Brain microvascular endothelial cell (primary cell): Measurements from ENCODE around the gene EFR3B.
A peak's percentile ranks its signal among the peaks of the same experiment; 100 is the strongest.

Source experiments
- DNase-seq: peaks from one replicate; pipeline ENCODE4 v3.0.0-alpha.2; 2020
- H3K27ac ChIP-seq: fragments of 250-450 bp; sonication (Bioruptor Pico); 2 replicates; pipeline ENCODE4 v1.5.1; 2020; ENCODE audit warnings: mild to moderate bottlenecking, moderate library complexity
- H3K27me3 ChIP-seq: fragments of 250-450 bp; sonication (Bioruptor Pico); replicated peaks from 2 replicates; pipeline ENCODE4 v1.5.1; 2020; ENCODE audit warnings: mild to moderate bottlenecking
- H3K36me3 ChIP-seq: fragments of 250-450 bp; sonication (Bioruptor Pico); replicated peaks from 2 replicates; pipeline ENCODE4 v1.5.1; 2020; ENCODE audit warnings: mild to moderate bottlenecking
- H3K4me3 ChIP-seq: 2 replicates; pipeline ENCODE4 v1.5.1; 2011; ENCODE audit warnings: low read depth, mild to moderate bottlenecking, control low read depth, low read length, moderate library complexity
- in situ Hi-C: cut with HindIII; loops from 2 replicates; pipeline ENCODE4 v1.10.0; 2017; ENCODE audit warnings: low sequenced_read_pairs, low pct_ligation_motif_present
- TF ChIP-seq, protein P1 (sequence below): IDR thresholded peaks from 2 replicates; pipeline ENCODE4 v1.5.1; 2011; ENCODE audit warnings: low read depth, mild to moderate bottlenecking, moderate library complexity, low read length, control low read depth, inconsistent platforms; ENCODE audit errors: missing control alignments

EFR3B gene

DNA sequence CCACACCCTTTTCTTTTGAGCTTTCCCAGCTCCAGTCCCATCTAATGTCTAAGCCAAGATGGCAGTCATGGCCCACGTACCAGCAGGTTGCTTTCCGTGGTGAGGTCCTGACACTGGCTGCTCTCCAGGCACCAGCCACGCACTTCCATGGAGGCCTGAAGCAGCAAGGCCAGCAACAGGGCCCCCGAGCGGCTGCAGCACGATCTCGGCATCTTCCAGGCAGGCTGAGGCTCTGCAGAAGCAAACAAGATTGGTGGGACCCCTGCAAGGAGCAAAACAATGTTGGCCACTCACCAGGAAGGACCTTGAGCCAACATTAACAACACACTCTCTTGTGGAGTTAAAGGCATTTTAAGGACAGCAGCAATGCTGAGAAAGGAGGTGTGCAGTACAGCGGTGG lies 122.7 kb downstream of the EFR3B start:
- Histone ChIP-seq H3K27ac (no peak overlapping the region), H3K36me3 (no peaks in the 10 kb centered on the region), H3K4me3 (no peak overlapping the region), H3K27me3 (peaks cover 49% of the 10 kb centered on the region)
- TF ChIP-seq, protein P1, sequence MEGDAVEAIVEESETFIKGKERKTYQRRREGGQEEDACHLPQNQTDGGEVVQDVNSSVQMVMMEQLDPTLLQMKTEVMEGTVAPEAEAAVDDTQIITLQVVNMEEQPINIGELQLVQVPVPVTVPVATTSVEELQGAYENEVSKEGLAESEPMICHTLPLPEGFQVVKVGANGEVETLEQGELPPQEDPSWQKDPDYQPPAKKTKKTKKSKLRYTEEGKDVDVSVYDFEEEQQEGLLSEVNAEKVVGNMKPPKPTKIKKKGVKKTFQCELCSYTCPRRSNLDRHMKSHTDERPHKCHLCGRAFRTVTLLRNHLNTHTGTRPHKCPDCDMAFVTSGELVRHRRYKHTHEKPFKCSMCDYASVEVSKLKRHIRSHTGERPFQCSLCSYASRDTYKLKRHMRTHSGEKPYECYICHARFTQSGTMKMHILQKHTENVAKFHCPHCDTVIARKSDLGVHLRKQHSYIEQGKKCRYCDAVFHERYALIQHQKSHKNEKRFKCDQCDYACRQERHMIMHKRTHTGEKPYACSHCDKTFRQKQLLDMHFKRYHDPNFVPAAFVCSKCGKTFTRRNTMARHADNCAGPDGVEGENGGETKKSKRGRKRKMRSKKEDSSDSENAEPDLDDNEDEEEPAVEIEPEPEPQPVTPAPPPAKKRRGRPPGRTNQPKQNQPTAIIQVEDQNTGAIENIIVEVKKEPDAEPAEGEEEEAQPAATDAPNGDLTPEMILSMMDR = no peak
- DNase-seq = no peak
- in situ Hi-C loops = no loop called here

DNA sequence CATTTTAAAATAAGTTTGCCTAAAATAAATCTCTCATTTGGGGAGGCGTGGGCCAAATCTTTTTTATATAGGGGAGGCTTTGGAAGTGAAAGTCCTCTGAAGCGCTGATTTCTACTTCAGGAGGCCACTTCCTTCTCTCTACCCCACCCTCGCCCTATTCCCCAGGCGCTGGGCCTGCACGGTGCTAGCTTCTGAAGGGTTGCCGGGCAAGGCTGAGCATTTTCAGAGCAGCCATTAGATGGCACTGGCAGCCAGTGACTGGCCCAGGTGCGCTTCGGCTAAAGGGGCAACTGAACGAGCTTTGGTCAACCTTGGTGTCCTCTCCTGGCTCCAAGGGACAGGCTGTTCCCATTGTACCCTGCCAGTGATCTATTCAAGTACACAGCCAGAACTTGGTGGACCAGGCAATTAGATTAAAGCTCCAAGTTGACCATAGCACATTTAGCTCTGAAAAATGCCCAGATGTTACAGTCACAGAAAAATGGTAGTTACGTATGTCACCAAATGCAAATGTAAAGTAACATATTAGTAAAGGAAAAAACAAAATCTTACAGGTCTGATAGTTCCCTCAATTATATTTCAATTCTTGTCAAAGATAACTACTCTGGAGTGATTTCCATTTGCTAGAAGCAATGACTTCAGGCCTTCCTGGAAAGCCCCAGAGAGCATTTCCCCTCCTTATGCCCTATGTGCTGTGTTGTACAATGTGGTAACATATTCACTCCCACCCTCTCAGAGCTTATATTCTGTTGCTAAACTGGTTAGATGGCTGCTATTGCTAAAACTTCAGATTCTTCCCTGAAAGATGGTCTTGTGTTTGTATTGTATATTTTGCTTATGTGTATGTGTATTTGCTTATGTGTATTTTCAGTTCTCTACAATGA lies 124.4 kb downstream of the EFR3B start:
- TF ChIP-seq, protein P1 = peak; percentile 49
- H3K27ac ChIP-seq = no peak overlapping the region
- no peak overlapping the region for H3K4me3 ChIP-seq
- no peaks in the 10 kb centered on the region for H3K36me3 ChIP-seq
- no peak for DNase-seq
- in situ Hi-C loops = no loop called here
- peaks cover 56% of the 10 kb centered on the region for H3K27me3 ChIP-seq

DNA sequence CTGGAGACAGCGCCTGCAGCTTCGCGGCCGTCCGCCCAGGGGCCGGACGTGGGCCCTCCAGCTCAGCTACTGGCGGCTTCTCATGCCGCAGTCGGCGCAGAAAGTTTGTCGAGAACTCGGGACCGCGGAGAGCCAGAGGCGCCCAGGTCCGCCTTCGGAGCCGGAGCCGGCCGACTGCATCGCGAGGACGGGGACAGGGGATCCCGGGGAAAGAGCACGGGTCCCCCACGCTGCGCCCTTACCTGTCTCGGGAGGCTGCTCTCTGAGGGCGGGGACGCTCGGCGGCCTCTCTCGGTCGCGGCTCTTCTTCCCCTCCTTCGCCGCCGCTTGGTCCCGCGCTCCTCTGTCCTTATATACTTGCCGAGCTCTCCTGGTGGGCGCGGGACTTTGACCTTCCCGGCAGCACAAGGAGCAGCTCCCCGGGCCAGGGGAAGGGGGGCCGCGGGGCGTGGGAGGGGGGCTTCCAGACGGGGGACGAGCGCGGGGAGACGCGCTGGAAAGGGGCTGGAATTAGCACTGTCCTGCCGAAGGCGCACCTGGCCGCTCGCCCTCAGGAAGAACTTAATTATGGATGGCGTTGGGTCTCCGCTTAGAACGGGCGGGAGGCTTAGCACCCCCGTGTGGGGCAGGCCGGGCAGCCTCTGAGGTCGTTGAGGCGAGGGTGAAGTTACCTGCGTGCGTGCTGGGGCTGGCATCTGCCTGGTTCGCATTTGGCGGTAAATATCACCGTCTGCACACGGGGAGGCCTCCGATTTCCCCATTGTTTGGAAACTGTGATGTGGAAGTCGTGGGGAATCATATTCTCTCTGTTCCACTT lies 126.6 kb downstream of the EFR3B start, which contains the start of gene POMC:
POMC (minus strand) TSS at position 325 of the 817 bp plus-strand sequence. CDS start 3,808 bp downstream, outside the sequence.
- TF ChIP-seq, protein P1 = no peak
- H3K4me3 ChIP-seq = peak within 1 kb of the TSS; percentile 42
- no peaks in the 10 kb centered on the region for H3K36me3 ChIP-seq
- peaks cover 56% of the 10 kb centered on the region for H3K27me3 ChIP-seq
- no peak within 1 kb of the TSS for H3K27ac ChIP-seq
- in situ Hi-C loops = no loop called here
- no peak for DNase-seq

DNA sequence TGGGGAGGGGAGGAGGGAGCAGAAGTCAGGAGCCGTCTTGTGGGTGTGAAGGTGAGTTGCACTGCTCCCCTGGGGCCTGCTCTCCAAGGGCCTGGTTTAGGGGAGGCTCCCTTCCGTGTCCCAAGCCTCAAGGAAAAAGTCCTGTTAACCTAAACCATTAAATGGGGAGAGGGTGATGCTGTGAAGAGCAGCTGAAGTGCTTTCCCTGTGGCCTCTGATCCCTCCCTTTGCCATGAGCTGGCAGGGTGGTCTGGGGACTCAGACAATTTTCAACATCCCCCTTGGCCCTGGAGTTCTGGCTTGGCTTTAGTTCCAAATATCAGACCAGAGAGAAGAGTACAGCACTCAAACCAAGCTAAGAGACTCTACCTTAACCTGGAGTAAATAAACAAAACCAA lies 127.2 kb downstream of the EFR3B start:
- in situ Hi-C loops = no loop called here
- peaks cover 53% of the 10 kb centered on the region for H3K27me3 ChIP-seq
- no peaks in the 10 kb centered on the region for H3K36me3 ChIP-seq
- no peak overlapping the region for H3K27ac ChIP-seq
- DNase-seq = no peak
- no peak overlapping the region for H3K4me3 ChIP-seq
- TF ChIP-seq, protein P1 = no peak

DNA sequence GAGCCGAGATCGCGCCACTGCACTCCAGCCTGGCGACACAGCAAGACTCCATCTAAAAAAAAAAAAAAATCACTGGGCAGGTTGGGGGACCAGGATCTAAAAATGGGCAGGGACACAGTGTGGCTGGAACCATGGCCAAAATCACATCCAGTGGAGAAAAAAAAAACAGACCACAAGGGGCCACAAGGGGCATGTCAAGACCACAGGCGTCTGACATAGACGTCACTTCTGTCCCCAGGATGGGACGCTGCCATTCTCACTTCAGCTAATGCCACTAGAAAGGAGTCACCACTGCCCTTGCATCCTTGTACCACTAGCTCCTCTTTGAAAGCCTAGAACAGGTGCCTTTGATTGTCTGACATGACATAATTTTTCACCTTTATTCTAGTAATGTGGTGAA lies 129.0 kb downstream of the EFR3B start:
- in situ Hi-C loops = no loop called here

More for the DNA sequence above, 129.0 kb downstream of the EFR3B start:
- H3K4me3 ChIP-seq = no peak overlapping the region
- no peak overlapping the region for H3K27ac ChIP-seq
- peaks cover 43% of the 10 kb centered on the region for H3K27me3 ChIP-seq
- H3K36me3 ChIP-seq = no peaks in the 10 kb centered on the region
- DNase-seq = no peak
- TF ChIP-seq, protein P1 = no peak
